NCI-H2107 treated with DMSO at 0.1 percent for 48 hours (cell line): Measurements from ENCODE around the gene SLC9B1.
A peak's percentile ranks its signal among the peaks of the same experiment; 100 is the strongest.

Source experiments
- DNase-seq: peaks from one replicate; lab custom pipeline; 2025; ENCODE audit not compliant: unreplicated experiment; lab: John Stamatoyannopoulos, UW

The SLC9B1 gene, protein sequence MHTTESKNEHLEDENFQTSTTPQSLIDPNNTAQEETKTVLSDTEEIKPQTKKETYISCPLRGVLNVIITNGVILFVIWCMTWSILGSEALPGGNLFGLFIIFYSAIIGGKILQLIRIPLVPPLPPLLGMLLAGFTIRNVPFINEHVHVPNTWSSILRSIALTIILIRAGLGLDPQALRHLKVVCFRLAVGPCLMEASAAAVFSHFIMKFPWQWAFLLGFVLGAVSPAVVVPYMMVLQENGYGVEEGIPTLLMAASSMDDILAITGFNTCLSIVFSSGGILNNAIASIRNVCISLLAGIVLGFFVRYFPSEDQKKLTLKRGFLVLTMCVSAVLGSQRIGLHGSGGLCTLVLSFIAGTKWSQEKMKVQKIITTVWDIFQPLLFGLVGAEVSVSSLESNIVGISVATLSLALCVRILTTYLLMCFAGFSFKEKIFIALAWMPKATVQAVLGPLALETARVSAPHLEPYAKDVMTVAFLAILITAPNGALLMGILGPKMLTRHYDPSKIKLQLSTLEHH

DNA sequence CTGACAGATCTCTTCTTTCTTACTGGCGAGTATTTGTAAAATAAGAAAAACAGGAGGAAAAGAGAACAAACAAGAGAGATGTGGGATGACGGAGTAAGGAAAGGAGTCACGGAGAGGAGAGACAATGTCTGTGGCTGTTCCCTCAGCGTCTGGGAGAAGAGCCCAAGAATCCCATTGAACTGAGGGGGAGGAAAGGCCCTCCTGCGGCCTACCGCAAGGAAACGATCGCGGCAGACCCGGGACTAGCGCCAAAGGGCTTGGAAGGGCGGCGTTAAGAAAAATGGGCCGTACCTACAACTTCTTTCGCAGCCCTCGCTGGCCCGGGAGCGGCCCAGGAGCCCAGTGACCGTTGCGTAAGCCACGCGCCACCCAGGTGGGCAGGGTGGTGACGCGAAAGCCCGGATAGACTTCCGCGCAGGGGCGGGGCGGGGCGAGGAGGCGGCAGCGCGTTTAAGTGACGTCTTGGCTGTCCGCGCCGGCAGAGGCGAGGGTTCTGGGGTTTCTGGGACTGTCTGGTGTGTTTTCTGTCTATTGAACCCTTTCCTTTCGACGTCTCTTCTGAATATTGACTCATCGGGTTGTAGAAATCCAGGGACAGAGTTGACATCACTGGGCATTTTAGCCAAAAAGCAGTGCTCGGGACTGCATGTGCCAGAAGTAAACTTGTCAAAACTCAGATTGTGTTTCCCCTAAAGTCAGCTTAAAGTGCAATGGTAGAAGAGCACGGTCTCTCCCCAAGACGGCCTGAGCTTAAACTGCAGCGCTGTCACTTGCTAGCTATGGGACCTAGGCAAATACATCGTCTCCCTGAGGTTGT, at the start of gene SLC9B1:
Gene SLC9B1 (minus strand): TSS at position 398 of the 817 bp plus-strand sequence. CDS start 27,994 bp downstream, outside the sequence.
- DNase-seq = peak; percentile 94

DNA sequence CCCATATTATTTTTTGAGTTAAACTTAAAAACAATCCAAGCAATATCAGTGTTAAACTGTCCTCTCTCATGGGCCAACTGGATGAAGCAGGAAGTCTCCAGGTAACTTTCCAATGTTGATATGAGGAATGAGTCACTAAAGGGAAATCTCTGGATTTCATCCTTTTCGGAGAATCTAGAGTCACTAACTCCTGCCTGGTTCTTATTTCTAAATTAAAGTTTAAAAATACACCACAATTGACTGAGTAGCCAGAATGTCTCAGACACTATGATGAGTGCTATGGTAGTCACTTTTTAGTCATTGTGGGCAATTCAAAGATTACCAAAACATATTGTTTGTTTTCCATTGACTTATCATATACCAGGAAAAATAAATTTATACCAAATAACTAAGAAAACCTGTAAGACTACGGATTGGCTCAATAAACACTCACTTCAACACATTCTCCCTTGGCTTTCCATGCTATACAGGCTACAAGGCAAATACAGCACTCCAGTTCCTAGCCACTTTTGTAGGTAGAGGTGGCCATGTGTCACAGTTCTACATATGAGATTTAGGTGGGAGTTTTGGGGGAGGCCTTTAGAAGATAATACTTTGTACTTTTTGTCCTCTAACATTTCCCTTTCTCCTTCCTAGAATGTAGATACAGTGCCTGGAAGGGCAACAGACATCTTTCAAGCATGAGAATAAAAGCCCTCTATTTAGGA, 48.5 kb upstream of the SLC9B1 start:
- no peak for DNase-seq

DNA sequence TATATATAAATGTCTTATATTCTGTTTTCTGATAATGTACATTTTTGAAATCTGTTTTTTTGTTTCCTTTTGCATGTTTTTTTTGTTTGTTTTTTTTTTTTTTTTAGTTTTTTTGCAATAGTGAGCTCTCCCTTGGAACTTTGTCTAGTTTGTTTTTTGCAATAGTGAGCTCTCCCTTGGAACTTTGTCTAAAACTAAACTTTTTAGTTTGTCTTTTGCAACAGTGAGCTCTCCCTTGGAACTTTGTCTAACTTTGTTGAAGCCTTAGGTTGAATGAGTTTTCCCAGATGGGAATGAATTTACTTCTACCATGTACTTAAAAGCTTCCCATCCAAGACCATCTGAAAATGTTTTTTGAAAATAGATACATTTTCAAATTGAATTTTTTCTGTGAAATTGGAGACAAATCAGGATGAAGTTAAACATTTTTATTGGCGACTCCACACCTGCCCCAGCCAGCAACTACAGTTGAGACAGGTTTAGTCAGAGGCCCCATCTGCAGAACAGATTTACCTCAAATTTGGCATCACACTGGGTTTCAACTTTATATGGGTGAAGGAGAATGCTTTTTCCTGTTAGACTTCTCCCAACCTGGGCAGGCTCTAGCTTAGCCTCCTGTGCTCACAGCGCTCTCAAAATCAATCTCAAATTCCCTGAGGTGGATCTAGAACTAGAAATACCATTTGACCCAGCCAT, 41.1 kb upstream of the SLC9B1 start:
- DNase-seq = no peak

DNA sequence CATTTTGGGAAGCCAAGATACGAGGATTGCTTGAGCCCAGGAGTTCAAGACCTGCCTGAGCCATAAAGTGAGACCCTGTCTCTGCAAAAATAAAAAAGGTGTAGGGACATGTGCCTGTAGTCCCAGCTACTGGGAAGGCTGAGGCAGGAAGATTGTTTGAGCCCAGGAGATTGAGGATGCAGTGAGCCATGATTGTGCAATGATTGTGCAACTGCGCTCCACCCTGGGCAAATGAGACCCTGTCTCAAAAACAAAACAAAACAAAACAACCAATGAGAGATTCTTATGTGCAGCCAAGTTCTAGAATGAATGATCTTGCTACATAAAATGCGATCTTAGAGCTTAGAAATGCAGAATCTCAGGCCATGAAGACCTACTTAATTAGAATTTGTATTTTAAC, 34.5 kb upstream of the SLC9B1 start:
- DNase-seq = no peak

DNA sequence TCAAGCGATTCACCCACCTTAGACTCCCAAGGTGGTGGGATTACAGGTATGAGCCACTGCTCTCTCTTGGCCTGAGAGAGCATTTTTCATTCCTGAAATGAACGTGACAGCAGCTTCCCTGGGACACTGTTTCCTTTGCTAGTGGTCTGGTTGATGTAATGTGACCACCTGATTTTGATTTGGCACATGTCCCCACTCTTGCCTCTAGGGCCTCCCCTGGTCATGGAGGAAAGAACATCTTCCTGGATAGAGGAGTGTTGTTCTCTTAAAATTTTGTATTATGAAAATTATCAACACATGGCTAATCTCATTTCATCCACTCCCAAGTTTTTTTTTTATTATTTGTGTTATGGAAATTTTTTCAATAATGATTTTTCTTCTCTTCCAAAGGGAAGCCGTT, 33.3 kb upstream of the SLC9B1 start:
- DNase-seq = no peak

DNA sequence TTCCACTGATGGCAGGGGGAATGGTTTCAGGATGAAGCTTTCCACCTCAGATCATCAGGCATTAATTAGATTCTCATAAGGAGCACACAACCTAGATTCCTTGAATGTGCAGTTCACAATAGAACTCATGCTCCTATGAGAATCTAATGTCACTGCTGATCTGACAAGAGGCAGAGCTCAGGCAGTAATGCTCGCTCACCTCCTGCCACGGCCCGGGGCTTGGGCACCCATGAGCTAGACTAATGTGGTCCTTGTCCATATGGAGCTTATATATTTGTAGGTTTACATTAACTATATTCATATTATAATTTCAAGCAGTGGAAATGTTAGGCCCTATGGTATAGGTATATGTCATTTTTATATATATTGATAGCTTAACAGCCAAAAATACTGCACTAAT, 32.6 kb upstream of the SLC9B1 start:
- no peak for DNase-seq

DNA sequence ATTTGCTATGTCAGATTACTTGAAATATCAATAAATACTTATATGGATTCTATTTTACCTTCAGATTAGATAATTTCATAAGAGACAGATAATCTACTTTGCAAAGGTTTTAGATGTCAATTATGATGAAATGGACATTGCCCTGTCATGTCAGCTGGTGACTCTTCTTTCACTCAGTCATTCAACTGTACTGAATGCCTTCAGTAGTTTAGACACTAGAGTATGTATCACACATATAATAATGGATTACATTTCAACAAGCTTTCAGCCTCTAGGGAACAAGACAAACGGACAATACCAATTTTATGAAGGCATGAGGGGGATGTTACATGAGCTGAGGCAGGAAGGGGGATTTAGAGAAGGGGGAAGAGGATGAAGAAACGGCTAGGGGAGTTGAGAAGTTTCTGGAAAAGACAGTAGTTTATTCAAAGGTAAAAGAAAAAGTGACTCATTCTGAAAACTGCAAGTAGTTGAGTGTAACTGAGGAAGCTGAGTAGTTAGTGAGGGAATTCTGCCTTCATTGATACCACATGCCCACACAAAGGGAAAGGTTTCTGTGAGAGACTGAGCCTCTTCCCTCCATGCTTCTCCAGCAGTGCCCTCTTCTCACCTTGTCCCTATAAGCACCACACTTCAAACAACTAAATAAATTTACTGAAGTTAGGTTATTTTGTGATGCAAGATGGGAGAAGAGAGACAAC, 31.4 kb upstream of the SLC9B1 start:
- no peak for DNase-seq

DNA sequence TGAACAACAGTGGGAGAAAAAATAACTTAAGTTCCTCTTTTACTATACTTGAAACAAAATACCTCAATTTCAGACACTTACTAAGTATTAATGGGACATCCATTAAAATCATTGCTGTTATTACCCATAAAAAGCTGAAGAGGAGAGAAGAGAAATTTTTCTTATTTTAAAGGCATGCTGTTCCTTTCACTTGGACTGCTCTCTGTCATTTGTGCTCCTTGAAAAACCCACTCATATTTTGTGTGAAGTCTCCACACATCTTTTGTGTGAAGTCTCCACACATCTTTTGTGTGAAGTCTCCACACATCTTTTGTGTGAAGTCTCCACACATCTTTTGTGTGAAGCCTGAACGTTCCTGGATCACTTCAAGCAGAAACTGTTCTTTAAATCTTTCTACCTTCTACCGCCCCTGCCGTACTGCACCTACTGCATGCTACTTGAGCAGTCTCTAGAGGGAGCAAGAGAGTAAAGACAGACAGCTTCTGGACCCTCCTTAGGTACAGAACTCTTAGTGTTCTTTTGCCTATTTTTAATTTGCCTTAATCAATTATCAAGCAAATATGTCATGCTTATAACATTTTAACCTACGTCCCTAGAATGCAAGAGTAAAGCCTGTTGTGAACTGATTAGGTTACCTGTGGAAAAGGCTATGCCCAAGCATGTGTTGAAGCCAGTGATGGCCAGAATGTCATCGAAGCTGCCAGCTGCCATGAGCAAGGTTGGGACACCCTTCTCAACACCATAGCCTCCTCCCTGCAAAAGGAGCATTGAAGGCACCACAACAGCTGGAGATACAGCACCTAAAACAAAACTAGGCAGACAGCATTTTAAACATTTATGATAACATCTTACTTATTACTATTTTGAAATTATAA, 27.1 kb upstream of the SLC9B1 start:
- DNase-seq = no peak

DNA sequence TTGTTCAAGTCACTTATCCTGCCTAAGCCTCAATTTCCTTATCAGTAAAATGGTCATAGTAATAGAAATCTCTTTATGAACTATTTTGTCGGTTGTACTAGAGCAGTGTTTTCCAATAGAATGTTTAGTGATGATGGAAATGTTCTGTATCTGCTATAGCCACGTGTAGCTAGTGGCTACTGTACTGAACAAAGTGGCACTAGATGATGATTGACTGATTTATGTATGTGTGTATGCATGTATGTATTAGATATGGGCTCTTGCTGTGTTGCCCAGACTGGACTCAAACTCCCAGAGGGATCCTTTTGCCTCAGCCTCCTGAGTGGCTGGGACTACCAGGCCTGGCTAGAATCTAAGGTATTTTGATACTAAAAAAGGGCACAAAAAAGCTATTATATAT, 24.7 kb upstream of the SLC9B1 start:
- no peak for DNase-seq

DNA sequence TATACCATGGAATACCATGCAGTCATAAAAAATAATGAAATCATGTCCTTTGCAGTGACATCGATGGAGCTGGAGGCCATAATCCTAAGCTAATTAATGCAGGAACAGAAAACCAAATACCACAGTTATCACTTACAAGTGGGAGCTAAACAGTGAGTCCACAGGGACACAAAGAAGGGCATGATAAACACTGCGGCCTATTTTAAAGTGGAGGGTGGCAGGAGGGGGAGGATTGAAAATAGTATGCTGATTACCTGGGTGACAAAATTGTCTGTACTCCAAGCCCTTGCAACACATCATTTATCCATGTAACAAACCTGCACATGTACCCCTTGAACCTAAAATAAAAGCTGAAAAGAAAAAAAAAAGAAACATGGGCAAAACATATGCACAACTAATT, 16.7 kb upstream of the SLC9B1 start:
- no peak for DNase-seq

DNA sequence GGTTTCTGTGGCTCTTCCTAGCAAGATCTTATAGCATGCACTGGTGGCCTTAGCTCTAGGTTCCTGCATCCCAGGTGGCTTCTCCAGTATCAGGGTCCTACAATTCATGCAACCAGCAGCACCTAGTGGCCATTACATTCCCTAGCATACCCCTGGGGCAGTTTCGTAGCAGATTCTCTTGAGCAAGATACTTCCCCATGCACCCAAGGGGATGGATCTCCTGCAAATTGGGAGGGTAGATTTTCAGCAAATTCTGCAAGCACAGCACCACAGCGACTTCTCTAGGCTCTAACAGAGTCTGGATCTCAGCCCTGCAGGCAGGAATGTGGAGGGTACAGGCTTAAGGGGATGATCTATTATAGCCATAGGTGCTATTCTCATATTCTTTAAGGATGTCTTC, 13.1 kb upstream of the SLC9B1 start:
- DNase-seq = no peak

DNA sequence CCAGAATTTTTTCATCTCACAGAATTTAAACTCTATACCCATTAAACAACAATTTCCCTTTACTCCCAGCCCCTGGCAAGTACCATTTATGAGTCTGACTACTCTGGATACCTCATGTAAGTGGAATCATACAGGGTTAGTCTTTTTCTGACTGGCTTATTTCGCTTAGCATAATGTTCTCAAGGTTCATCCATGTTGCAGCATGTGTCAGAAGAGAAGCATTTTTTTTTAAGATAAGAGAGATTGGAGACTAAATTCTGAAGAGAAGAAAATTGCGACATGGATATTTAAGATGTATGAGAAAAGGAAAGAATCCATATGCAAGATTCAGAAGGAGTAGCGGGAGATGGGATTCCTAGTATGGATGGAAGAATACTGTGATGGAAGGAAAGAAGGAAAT, 11.3 kb upstream of the SLC9B1 start:
- DNase-seq = no peak

DNA sequence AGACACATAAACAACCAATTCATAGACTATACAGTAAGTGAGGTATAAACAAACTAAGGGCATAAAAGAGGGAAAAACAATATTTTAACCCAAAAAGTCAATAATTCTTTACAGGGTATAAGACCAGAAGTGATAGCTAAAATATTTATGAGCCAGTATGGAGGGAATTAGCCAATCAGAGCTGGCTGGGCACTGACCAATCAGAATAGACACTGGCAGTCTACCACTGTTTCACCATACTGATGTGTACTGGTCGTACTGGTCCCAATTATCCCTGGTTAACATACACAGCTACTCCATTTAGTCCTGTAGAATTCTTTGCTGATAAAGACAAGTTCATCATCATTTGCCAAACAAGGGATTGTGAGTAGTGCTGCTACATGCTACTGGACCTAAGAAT, 9.8 kb upstream of the SLC9B1 start:
- no peak for DNase-seq

DNA sequence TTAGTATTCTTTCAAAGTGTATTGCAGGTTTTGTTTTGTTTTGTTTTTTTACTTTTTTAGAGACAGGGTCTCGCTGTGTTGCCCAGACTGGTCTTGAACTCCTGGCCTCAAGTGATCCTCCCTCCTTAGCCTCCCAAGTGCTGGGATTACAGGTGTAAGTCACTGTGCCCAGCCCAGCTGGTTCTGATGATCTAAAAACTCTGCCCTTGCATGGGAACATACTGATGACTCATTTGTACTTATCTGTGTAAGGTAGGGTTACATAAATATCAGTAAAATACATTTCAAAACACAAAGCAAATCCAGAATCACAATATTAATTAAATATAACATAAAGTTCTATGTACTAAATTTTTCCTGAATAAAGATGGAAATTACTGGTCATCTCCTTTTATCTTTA, 7.4 kb upstream of the SLC9B1 start:
- no peak for DNase-seq

DNA sequence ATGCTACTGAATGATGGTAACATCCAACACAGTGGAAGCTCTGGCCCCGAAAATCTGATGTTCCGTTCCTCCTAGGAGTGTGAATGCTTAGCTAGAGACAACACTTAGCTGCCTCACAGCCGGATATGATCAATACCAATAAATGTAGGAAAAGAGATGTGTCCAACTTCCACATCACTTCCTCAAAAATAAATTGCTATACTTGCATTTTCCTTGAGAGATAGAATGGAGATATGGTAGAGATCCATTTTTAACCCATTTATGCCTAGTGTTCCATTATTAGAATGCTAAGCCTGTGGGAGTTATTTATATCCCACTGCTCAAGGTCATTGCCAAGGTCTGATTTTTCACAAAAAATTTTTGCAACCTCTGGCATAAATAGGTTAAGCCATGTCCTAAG, 5.5 kb upstream of the SLC9B1 start:
- no peak for DNase-seq

DNA sequence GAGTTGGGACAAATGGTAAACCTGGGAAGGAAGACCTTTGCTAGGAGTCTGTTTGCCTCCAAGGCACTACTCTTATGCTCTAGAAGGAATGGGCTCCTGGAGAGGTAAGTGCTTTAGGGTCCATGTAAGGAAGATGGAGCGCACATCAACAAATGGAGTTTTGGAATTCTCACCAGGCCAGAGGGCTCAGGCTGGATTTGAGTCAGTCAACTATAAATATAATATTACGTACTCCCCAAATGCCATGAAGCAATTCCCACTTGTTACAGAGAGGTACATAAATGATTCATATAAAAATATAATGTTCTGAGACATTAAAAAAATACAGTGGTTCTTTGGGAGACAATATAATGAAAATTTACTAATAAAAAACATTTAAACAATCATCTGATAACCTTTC, 1.6 kb upstream of the SLC9B1 start:
- no peak for DNase-seq

DNA sequence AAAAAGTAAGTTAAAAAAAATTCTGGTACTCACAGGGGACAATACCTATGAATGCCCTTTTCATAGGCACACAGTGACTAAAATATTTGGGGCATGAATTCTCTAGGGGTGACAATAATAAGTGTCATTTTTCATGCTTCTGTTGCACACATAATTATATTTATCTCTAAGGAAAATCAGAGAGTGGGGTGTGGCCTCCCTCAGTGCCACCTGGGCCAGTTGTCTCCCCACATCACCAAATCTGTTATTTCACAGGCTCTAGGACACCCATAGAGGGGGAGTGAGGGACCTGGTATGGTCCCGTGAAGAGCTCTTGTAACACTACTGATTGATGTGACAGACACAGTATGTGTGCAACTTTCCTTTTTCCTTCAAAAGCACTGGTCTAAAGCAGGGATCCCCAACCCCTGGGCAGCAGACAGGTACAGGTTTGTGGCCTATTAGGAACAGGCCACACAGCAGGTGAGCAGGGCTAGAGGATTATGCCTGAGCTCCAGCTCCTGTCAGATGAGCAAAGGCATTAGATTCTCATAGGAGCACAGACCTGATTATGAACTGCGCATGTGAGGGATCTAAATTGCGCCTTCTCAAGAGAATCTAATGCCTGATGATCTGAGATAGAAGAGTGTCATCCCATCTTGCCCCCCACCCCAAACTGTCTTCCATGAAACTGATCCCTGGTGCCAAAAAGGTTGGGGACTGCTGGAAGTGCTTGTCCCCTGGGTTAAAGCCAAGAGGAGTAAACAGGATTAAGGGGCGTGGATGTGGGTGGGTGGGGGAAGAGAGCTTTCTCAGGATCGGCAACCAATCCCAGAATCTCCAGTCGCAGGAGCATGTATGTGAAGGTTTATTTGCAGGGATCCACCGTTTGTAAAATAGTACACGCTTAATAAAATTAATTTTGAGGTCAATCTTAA, 856 bp downstream of the SLC9B1 start:
- peak; percentile 53 for DNase-seq

DNA sequence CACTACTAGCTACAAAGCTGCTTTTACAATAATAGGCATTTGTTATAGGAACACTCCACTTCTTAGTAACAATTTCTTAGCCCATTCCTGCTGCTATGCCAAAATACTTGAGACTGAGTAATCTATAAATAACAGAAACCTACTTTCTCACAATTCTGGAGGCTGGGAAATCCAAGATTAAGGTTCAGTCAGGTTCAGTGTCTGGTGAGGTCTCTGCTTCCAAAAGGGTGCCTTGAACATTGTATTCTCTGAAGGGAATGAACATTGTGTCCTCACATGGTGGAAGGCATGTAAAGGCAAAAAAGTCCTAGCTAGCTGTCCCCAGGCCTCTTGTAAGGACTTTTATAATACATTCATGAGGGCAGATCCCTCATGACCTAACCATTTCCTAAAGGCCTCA, 7.0 kb downstream of the SLC9B1 start:
- DNase-seq = no peak
